CD4-positive, alpha-beta T cell (primary cell): ENCODE data around the gene FARP1. TPM values are rescaled to one million over a fixed set of nuclear protein-coding genes. Genes with fewer than 3 reads are reported as not detected.

ENCODE experiments used
- ATAC-seq: fragments of 200-7000 bp; cut with Tn5 transposase; one replicate; pipeline ENCODE4 v1.10.0; 2022; ENCODE audit warnings: mild to moderate bottlenecking; ENCODE audit not compliant: poor library complexity
- CTCF ChIA-PET: fragments of 350-600 bp; sonication (Branson Sonifier 250); formaldehyde crosslinking; loops from one replicate; lab custom pipeline; 2021; ENCODE audit warnings: antibody characterized with exemption, inconsistent platforms; lab: Charles Lee
- POLR2A ChIA-PET: fragments of 350-600 bp; sonication (Branson Sonifier 250); formaldehyde crosslinking; loops from one replicate; lab custom pipeline; 2021; ENCODE audit warnings: antibody characterized with exemption, inconsistent platforms; lab: Charles Lee
- DNase-seq, 14 experiments: peaks; one replicate each; pipeline ENCODE4 v3.0.0-alpha.2; 2013 to 2020; ENCODE audit warnings: mixed read lengths in 2 of 14
- H3K27ac ChIP-seq, 2 donors: one replicate each; pipeline versions ENCODE4 v1.5.1 to v1.7.0; 2013; ENCODE audit warnings: low read length in 2 of 2, low read depth in 1 of 2, mild to moderate bottlenecking in 1 of 2
- H3K27me3 ChIP-seq, 2 experiments: 1 replicate in 1 of 2; 2 replicates in 1 of 2; pipeline versions ENCODE4 v1.6.1 to v1.7.0; 2013; ENCODE audit warnings: low read length in 2 of 2, control low read depth in 1 of 2, mild to moderate bottlenecking in 1 of 2, moderate library complexity in 1 of 2; ENCODE audit not compliant: insufficient read depth in 2 of 2, control insufficient read depth in 1 of 2
- H3K36me3 ChIP-seq: one replicate; pipeline ENCODE4 v1.6.1; 2013; ENCODE audit warnings: low read length, control low read depth; ENCODE audit not compliant: insufficient read depth
- H3K4me1 ChIP-seq: one replicate; pipeline ENCODE4 v1.6.1; 2013; ENCODE audit warnings: low read length, control low read depth; ENCODE audit not compliant: insufficient read depth
- H3K4me3 ChIP-seq: one replicate; pipeline ENCODE4 v1.5.1; 2013; ENCODE audit warnings: mild to moderate bottlenecking, low read length, moderate library complexity
- H3K9me3 ChIP-seq, 2 experiments: 1 replicate in 1 of 2; 2 replicates in 1 of 2; pipeline versions ENCODE4 v1.6.1 to v1.7.0; 2013; ENCODE audit warnings: low read length in 2 of 2, mild to moderate bottlenecking in 2 of 2, control low read depth in 1 of 2, moderate library complexity in 1 of 2; ENCODE audit not compliant: control insufficient read depth in 1 of 2, insufficient read depth in 1 of 2
- H3K27ac Mint-ChIP-seq: one replicate; pipeline ENCODE4 v1.8.0; 2020; ENCODE audit warnings: mixed read lengths
- H3K27me3 Mint-ChIP-seq: one replicate; pipeline ENCODE4 v1.8.0; 2021; ENCODE audit warnings: mixed read lengths
- H3K36me3 Mint-ChIP-seq: one replicate; pipeline ENCODE4 v1.8.0; 2021; ENCODE audit warnings: low read depth, mixed read lengths
- H3K4me1 Mint-ChIP-seq: one replicate; pipeline ENCODE4 v1.8.0; 2021; ENCODE audit warnings: low read depth, mixed read lengths
- H3K4me3 Mint-ChIP-seq: one replicate; pipeline ENCODE4 v1.8.0; 2020; ENCODE audit warnings: mild to moderate bottlenecking, mixed read lengths
- H3K9me3 Mint-ChIP-seq: one replicate; pipeline ENCODE4 v1.8.0; 2020; ENCODE audit warnings: mixed read lengths
- intact Hi-C, 2 experiments: fragments of 100-400 bp; cut with DNase I in 1 of 2; cut with micrococcal nuclease in 1 of 2; formaldehyde crosslinking; loops; one replicate each; pipeline versions ENCODE4 v1.15.1 to v1.9.0; 2023 to 2025; cut with DNase I, micrococcal nuclease
- total RNA-seq, 174 experiments: library from RNA in 2 of 174; stranded (reverse) in 2 of 174; gene quantifications; one replicate each; pipeline ENCODE4 v1.2.3 and lab custom pipeline; 2021 to 2026
- TF ChIP-seq, protein P1 (sequence below): fragments of 200-600 bp; IDR thresholded peaks from one replicate; pipeline ENCODE4 v1.8.0; 2022; ENCODE audit warnings: antibody characterized with exemption, mild to moderate bottlenecking

FARP1 gene
- total RNA-seq, 2 experiments from 2014 or later = 0.30 TPM; not detected in 1

- H3K4me1 Mint-ChIP-seq = no peaks in the 10 kb centered on the region
Observed at GRCh38 chr13:98293570-98294142, 150.8 kb downstream of the FARP1 start.

GRCh38 chr13:98295371-98295770 lies 152.5 kb downstream of the FARP1 start:
- H3K27ac Mint-ChIP-seq = no peak overlapping the region
- CTCF ChIA-PET = no interaction called here
- H3K9me3 Mint-ChIP-seq = no peaks in the 10 kb centered on the region

More at GRCh38 chr13:98293570-98294142, 150.8 kb downstream of the FARP1 start:
- H3K27ac ChIP-seq = no peak overlapping the region
- H3K9me3 Mint-ChIP-seq = no peaks in the 10 kb centered on the region
- no peaks in the 10 kb centered on the region for H3K36me3 Mint-ChIP-seq
- TF ChIP-seq, protein P1, sequence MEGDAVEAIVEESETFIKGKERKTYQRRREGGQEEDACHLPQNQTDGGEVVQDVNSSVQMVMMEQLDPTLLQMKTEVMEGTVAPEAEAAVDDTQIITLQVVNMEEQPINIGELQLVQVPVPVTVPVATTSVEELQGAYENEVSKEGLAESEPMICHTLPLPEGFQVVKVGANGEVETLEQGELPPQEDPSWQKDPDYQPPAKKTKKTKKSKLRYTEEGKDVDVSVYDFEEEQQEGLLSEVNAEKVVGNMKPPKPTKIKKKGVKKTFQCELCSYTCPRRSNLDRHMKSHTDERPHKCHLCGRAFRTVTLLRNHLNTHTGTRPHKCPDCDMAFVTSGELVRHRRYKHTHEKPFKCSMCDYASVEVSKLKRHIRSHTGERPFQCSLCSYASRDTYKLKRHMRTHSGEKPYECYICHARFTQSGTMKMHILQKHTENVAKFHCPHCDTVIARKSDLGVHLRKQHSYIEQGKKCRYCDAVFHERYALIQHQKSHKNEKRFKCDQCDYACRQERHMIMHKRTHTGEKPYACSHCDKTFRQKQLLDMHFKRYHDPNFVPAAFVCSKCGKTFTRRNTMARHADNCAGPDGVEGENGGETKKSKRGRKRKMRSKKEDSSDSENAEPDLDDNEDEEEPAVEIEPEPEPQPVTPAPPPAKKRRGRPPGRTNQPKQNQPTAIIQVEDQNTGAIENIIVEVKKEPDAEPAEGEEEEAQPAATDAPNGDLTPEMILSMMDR = no peak
- no peaks in the 10 kb centered on the region for H3K36me3 ChIP-seq
- no peaks in the 10 kb centered on the region for H3K27me3 ChIP-seq
- H3K4me3 Mint-ChIP-seq = no peak overlapping the region
- no peaks in the 10 kb centered on the region for H3K4me1 ChIP-seq
- ATAC-seq (no peak), DNase-seq (no peak)
- H3K4me3 ChIP-seq = no peak overlapping the region
- intact Hi-C loops = no loop called here
- ChIA-PET CTCF (interaction anchor here (0.5 kb wide), 1 partner anchor 207 kb away, joined by 3 read pairs; no protein-coding TSS in a partner anchor), POLR2A (no interaction called here)
- no peak overlapping the region for H3K27ac Mint-ChIP-seq
- H3K27me3 Mint-ChIP-seq = peaks cover 14% of the 10 kb centered on the region
- no peaks in the 10 kb centered on the region for H3K9me3 ChIP-seq

DNA sequence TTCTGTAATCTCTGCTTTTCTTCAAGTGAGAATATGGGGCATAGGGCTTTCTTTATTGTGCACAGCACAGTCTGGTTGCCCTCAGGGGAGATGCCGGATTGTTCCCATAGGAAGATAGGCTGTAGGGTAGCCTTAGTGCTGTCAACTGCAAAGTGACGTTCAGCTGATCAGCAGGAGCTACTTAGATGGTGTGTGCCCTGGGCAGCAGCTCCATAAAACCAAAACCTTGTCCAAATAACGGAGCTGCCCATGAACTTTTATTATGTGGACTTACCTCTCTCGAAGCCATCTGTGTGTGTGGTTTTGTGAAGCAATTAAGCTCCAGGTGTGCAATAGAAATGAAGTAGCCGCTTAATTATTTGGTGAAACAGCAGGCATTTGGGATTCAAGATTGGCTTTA lies 154.2 kb downstream of the FARP1 start:
- H3K4me3 ChIP-seq = no peak overlapping the region
- no peaks in the 10 kb centered on the region for H3K9me3 ChIP-seq
- no peak for ATAC-seq
- POLR2A ChIA-PET = no interaction called here
- H3K27me3 ChIP-seq = no peaks in the 10 kb centered on the region
- Mint-ChIP-seq H3K27me3 (peaks cover 14% of the 10 kb centered on the region), H3K4me1 (no peaks in the 10 kb centered on the region), H3K9me3 (no peaks in the 10 kb centered on the region), H3K36me3 (no peaks in the 10 kb centered on the region), H3K4me3 (no peak overlapping the region), H3K27ac (no peak overlapping the region)
- H3K36me3 ChIP-seq = no peaks in the 10 kb centered on the region
- intact Hi-C loops = no loop called here
- DNase-seq = no peak
- CTCF ChIA-PET = no interaction called here
- H3K4me1 ChIP-seq = no peaks in the 10 kb centered on the region
- no peak overlapping the region for H3K27ac ChIP-seq
- TF ChIP-seq, protein P1 = no peak

More at GRCh38 chr13:98295371-98295770, 152.5 kb downstream of the FARP1 start:
- H3K4me3 ChIP-seq = no peak overlapping the region
- ATAC-seq = no peak
- Mint-ChIP-seq H3K4me1 (no peaks in the 10 kb centered on the region), H3K27me3 (peaks cover 14% of the 10 kb centered on the region), H3K36me3 (no peaks in the 10 kb centered on the region), H3K4me3 (no peak overlapping the region)
- intact Hi-C loops = no loop called here
- no peaks in the 10 kb centered on the region for H3K27me3 ChIP-seq
- POLR2A ChIA-PET = no interaction called here
- TF ChIP-seq, protein P1 = no peak
- no peaks in the 10 kb centered on the region for H3K36me3 ChIP-seq
- no peaks in the 10 kb centered on the region for H3K9me3 ChIP-seq
- no peak overlapping the region for H3K27ac ChIP-seq
- no peaks in the 10 kb centered on the region for H3K4me1 ChIP-seq
- DNase-seq = no peak
